HepG2 (cell line): ENCODE results near the gene PGPEP1. TPM values are rescaled to one million over a fixed set of nuclear protein-coding genes. Genes with fewer than 3 reads are reported as not detected.
A peak's percentile ranks its signal among the peaks of the same experiment; 100 is the strongest.

Experiments used
- ATF7 ChIP-seq, 2 experiments: fragments of 450-650 bp in 1 of 2; sonication (generic) in 1 of 2; formaldehyde crosslinking in 1 of 2; IDR thresholded peaks; 2 replicates each; pipeline versions ENCODE4 v1.4.0 to v1.6.1; 2016 to 2020; ENCODE audit warnings: antibody characterized with exemption in 1 of 2, mild to moderate bottlenecking in 1 of 2, missing genetic modification reagents in 1 of 2
- BRD4 ChIP-seq: sonication (generic); formaldehyde crosslinking; IDR thresholded peaks from 2 replicates; pipeline ENCODE4 v1.4.0; 2020; ENCODE audit warnings: missing genetic modification reagents
- CENPX ChIP-seq: sonication (generic); formaldehyde crosslinking; IDR thresholded peaks from 2 replicates; pipeline ENCODE4 v1.9.0; 2021; ENCODE audit warnings: mild to moderate bottlenecking, missing genetic modification reagents, moderate library complexity
- E2F5 ChIP-seq: sonication (generic); formaldehyde crosslinking; conservative IDR thresholded peaks from 2 replicates; pipeline ENCODE4 v1.4.0; 2020; ENCODE audit warnings: missing genetic modification reagents
- GLMP ChIP-seq: sonication (generic); formaldehyde crosslinking; IDR thresholded peaks from 2 replicates; pipeline ENCODE4 v1.9.0; 2021; ENCODE audit warnings: missing genetic modification reagents, mild to moderate bottlenecking, borderline replicate concordance
- GZF1 ChIP-seq: sonication (generic); formaldehyde crosslinking; IDR thresholded peaks from 2 replicates; pipeline ENCODE4 v1.5.1; 2020; ENCODE audit warnings: mild to moderate bottlenecking, missing genetic modification reagents
- HNRNPK ChIP-seq: fragments of 200-400 bp; formaldehyde crosslinking; IDR thresholded peaks from 2 replicates; pipeline ENCODE4 v1.6.1; 2018; ENCODE audit warnings: low read length, low read depth, moderate library complexity, mild to moderate bottlenecking; ENCODE audit not compliant: poor library complexity, severe bottlenecking
- KDM1A ChIP-seq: IDR thresholded peaks from 2 replicates; pipeline ENCODE4 v1.6.1; 2016; ENCODE audit warnings: missing compliant biosample characterization
- MAZ ChIP-seq, 2 experiments: sonication (generic) in 1 of 2; formaldehyde crosslinking in 1 of 2; IDR thresholded peaks; 2 replicates each; pipeline versions ENCODE4 v1.5.0 to v1.6.1; 2012 to 2020; ENCODE audit warnings: low read depth in 2 of 2, mild to moderate bottlenecking in 2 of 2, borderline replicate concordance in 1 of 2, improper control_type of control experiment in 1 of 2, low read length in 1 of 2, missing genetic modification reagents in 1 of 2, moderate library complexity in 1 of 2
- MED1 ChIP-seq: sonication (generic); formaldehyde crosslinking; IDR thresholded peaks from 2 replicates; pipeline ENCODE4 v1.4.0; 2020; ENCODE audit warnings: missing genetic modification reagents
- MZF1 ChIP-seq: sonication (generic); formaldehyde crosslinking; IDR thresholded peaks from 2 replicates; pipeline ENCODE4 v1.8.1; 2023; ENCODE audit warnings: mild to moderate bottlenecking, missing genetic modification reagents, borderline replicate concordance
- NCOA2 ChIP-seq: sonication (generic); formaldehyde crosslinking; IDR thresholded peaks from 2 replicates; pipeline ENCODE4 v1.8.0; 2022; ENCODE audit warnings: inconsistent platforms
- NFIC ChIP-seq: IDR thresholded peaks from 2 replicates; pipeline ENCODE4 v1.6.1; 2012; ENCODE audit warnings: mild to moderate bottlenecking, low read length, inconsistent platforms
- NFKB2 ChIP-seq: sonication (generic); formaldehyde crosslinking; IDR thresholded peaks from 2 replicates; pipeline ENCODE4 v1.4.0; 2020; ENCODE audit warnings: missing genetic modification reagents, borderline replicate concordance
- NPAS2 ChIP-seq: sonication (generic); formaldehyde crosslinking; IDR thresholded peaks from 2 replicates; pipeline ENCODE4 v1.8.0; 2022; ENCODE audit warnings: mild to moderate bottlenecking, missing genetic modification reagents, borderline replicate concordance
- ONECUT2 ChIP-seq: sonication (generic); formaldehyde crosslinking; IDR thresholded peaks from 2 replicates; pipeline ENCODE4 v1.4.0; 2020; ENCODE audit warnings: missing genetic modification reagents
- RFX3 ChIP-seq: IDR thresholded peaks from 2 replicates; pipeline ENCODE4 v1.6.1; 2016; ENCODE audit warnings: missing biosample characterization, missing genetic modification reagents
- RXRB ChIP-seq: IDR thresholded peaks from 2 replicates; pipeline ENCODE4 v1.6.1; 2016; ENCODE audit warnings: borderline replicate concordance, missing genetic modification reagents, missing compliant biosample characterization
- SP1 ChIP-seq, 2 experiments: fragments of 450-650 bp in 1 of 2; sonication (generic) in 1 of 2; formaldehyde crosslinking in 1 of 2; IDR thresholded peaks; 2 replicates each; pipeline versions ENCODE4 v1.4.0 to v1.6.1; 2016 to 2020; ENCODE audit warnings: missing genetic modification reagents in 1 of 2
- SP4 ChIP-seq: sonication (generic); formaldehyde crosslinking; IDR thresholded peaks from 2 replicates; pipeline ENCODE4 v1.8.1; 2023; ENCODE audit warnings: mild to moderate bottlenecking, missing genetic modification reagents
- TFAP4 ChIP-seq: sonication (generic); IDR thresholded peaks from 2 replicates; pipeline ENCODE4 v1.6.1; 2016; ENCODE audit warnings: low read depth, borderline replicate concordance
- XBP1 ChIP-seq: sonication (generic); formaldehyde crosslinking; IDR thresholded peaks from 2 replicates; pipeline ENCODE4 v1.5.0; 2020; ENCODE audit warnings: missing genetic modification reagents
- ZFP91 ChIP-seq: sonication (generic); formaldehyde crosslinking; IDR thresholded peaks from 2 replicates; pipeline ENCODE4 v1.9.0; 2022; ENCODE audit warnings: missing genetic modification reagents, mild to moderate bottlenecking, borderline replicate concordance
- ZNF282 ChIP-seq: fragments of 450-650 bp; IDR thresholded peaks from 2 replicates; pipeline ENCODE4 v1.6.1; 2018; ENCODE audit not compliant: partially characterized antibody
- ZNF816 ChIP-seq: sonication (generic); formaldehyde crosslinking; IDR thresholded peaks from 2 replicates; pipeline ENCODE4 v1.8.0; 2022; ENCODE audit warnings: missing genetic modification reagents, mild to moderate bottlenecking, borderline replicate concordance
- ZSCAN20 ChIP-seq: sonication (generic); formaldehyde crosslinking; IDR thresholded peaks from 2 replicates; pipeline ENCODE4 v1.4.0; 2020; ENCODE audit warnings: missing genetic modification reagents, mild to moderate bottlenecking, borderline replicate concordance
- polyA plus RNA-seq, 8 experiments: library from polyadenylated mRNA; depleted of rRNA in 3 of 8; stranded (reverse) in 7 of 8; unstranded in 1 of 8; fragments of >200 nt; fragmentation: Illumina TruSeq in 4 of 8; extraction: Trizol in 4 of 8; gene quantifications; 2 replicates each; pipeline versions ENCODE4 v1.2.1 to v1.2.3, GENCODE V29; 2011 to 2016; ENCODE audit warnings: low read depth in 4 of 8, missing spikeins in 1 of 8, mixed read lengths in 1 of 8; ENCODE audit not compliant: insufficient read depth in 1 of 8
- total RNA-seq, 5 experiments: library from RNA; depleted of rRNA; stranded (reverse); fragments of >200 nt; fragmentation: Illumina TruSeq; extraction: Trizol; gene quantifications; 2 replicates each; pipeline ENCODE4 v1.2.3, GENCODE V29; 2016; ENCODE audit warnings: low read depth in 1 of 5

Gene PGPEP1
- total and polyA plus RNA-seq, 2 of the 13 experiments (the other 11 are each of a cell fraction or from before 2014, with no cell fraction given), result 53.1 to 56.6 TPM

GRCh38 chr19:18364826-18365528 lies 24.6 kb downstream of the PGPEP1 start (continued):
- TF ChIP-seq MAZ (IDR thresholded peaks at IDR 0.05; ENCODE audit: borderline replicate concordance, low read depth, low read length) (0 out of 2 replicates have a peak, but pooled peaks have one; percentile 38), MAZ (CRISPR knock-in tag; IDR thresholded peaks at IDR 0.05; ENCODE audit: low read depth) (no peak), NFKB2 (CRISPR knock-in tag) (no peak), MZF1 (CRISPR knock-in tag) (no peak), ZFP91 (CRISPR knock-in tag) (no peak), XBP1 (CRISPR knock-in tag) (no peak), NCOA2 (CRISPR knock-in tag) (peak; percentile 96), KDM1A (CRISPR knock-in tag) (no peak; the same call in 1 of the 2 replicates), SP1 (IDR thresholded peaks at IDR 0.05) (no peak), SP1 (CRISPR knock-in tag; IDR thresholded peaks at IDR 0.05) (0 out of 2 replicates have a peak, but pooled peaks have one; percentile 13), NFIC (peak; percentile 75; the same call in 1 of the 2 replicates), ONECUT2 (CRISPR knock-in tag) (0 out of 2 replicates have a peak, but pooled peaks have one; percentile 39), ATF7 (IDR thresholded peaks at IDR 0.05) (peak; percentile 94), ATF7 (CRISPR knock-in tag; IDR thresholded peaks at IDR 0.05) (peak; percentile 96), ZNF816 (CRISPR knock-in tag) (peak; percentile 69; the same call in 1 of the 2 replicates), RFX3 (CRISPR knock-in tag) (no peak; the same call in 1 of the 2 replicates), E2F5 (CRISPR knock-in tag) (no peak), RXRB (peak; percentile 97), MED1 (CRISPR knock-in tag) (peak; percentile 99), SP4 (no peak), TFAP4 (peak; percentile 58; the same call in 1 of the 2 replicates), BRD4 (CRISPR knock-in tag) (no peak; the same call in 1 of the 2 replicates), ZNF282 (no peak), CENPX (CRISPR knock-in tag) (no peak), GLMP (CRISPR knock-in tag) (no peak), NPAS2 (CRISPR knock-in tag) (no peak), HNRNPK (no peak), ZSCAN20 (CRISPR knock-in tag) (no peak), GZF1 (CRISPR knock-in tag) (no peak)
